ENCODE results near the gene C6orf132. TPM values are rescaled to one million over a fixed set of nuclear protein-coding genes. Genes with fewer than 3 reads are reported as not detected.

The C6orf132 gene
- total RNA-seq, 1 donor, result 2.9 TPM

DNA sequence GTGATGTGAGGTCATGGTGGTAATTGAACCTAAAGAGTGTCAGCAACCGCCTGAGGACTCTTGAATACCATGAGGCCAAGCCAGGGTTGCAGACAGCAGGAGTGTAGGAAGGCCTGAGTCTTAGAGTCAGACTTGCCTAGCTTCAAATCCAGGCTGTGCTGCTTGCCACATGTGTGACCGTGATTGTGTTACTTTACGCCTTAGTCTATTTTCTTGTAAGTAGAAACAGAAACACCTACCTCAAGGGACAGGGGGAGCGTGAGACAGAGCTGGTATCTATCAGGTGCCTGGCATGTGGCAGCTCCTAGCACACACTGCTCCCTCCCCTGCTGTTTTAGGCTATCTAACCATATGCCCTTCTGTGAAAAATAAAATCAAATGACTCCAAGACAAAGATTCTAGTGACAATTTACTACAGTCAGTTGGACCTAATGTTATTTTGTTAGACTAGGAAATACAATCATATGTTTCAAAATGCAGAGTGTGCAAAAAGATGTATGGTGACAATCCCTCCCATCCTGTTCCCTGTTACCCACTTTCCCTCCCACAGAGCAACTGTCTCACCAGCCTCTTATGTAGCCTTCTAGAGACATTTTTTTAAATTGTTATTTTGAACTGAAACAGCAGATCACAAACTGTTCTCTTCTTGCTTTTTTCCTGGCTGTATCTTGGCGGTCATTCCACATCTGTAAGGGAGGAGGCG is 70.4 kb downstream of the C6orf132 start:
- no peaks in the 10 kb centered on the region for H4K20me1 ChIP-seq (ENCODE audit: insufficient read depth, low read length)
- H3K4me2 ChIP-seq (ENCODE audit: insufficient read depth, low read length), result no peak overlapping the region
- no peaks in the 10 kb centered on the region for H3K9me3 ChIP-seq (ENCODE audit: low read depth, low read length)
- no peak overlapping the region for H3K4me3 ChIP-seq (ENCODE audit: insufficient read depth, low read length)
- no peak overlapping the region for H2AFZ ChIP-seq (ENCODE audit: low read length)
- H3K79me2 ChIP-seq (ENCODE audit: insufficient read depth, low read length), result no peaks in the 10 kb centered on the region
- TF ChIP-seq, protein P1, sequence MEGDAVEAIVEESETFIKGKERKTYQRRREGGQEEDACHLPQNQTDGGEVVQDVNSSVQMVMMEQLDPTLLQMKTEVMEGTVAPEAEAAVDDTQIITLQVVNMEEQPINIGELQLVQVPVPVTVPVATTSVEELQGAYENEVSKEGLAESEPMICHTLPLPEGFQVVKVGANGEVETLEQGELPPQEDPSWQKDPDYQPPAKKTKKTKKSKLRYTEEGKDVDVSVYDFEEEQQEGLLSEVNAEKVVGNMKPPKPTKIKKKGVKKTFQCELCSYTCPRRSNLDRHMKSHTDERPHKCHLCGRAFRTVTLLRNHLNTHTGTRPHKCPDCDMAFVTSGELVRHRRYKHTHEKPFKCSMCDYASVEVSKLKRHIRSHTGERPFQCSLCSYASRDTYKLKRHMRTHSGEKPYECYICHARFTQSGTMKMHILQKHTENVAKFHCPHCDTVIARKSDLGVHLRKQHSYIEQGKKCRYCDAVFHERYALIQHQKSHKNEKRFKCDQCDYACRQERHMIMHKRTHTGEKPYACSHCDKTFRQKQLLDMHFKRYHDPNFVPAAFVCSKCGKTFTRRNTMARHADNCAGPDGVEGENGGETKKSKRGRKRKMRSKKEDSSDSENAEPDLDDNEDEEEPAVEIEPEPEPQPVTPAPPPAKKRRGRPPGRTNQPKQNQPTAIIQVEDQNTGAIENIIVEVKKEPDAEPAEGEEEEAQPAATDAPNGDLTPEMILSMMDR (IDR thresholded peaks at IDR 0.05; ENCODE audit: extremely low read depth, low read depth, low read length), result no peak
- no peaks in the 10 kb centered on the region for H3K27me3 ChIP-seq (ENCODE audit: insufficient read depth, low read length)
- peaks cover 37% of the 10 kb centered on the region for H3K36me3 ChIP-seq (ENCODE audit: insufficient read depth, low read length)
- H3K4me1 ChIP-seq (ENCODE audit: insufficient read depth, low read length), result no peaks in the 10 kb centered on the region
- H3K27ac ChIP-seq (ENCODE audit: low read depth, low read length), result no peak overlapping the region
- no peak for DNase-seq (ENCODE audit: insufficient read length, low spot score, missing footprints)

GRCh38 chr6:42068872-42069522 is 73.4 kb downstream of the C6orf132 start:
- Histone ChIP-seq H2AFZ (ENCODE audit: low read length) (no peak overlapping the region), H3K4me3 (ENCODE audit: insufficient read depth, low read length) (no peak overlapping the region), H3K79me2 (ENCODE audit: insufficient read depth, low read length) (no peaks in the 10 kb centered on the region), H3K27me3 (ENCODE audit: insufficient read depth, low read length) (no peaks in the 10 kb centered on the region), H3K4me1 (ENCODE audit: insufficient read depth, low read length) (no peaks in the 10 kb centered on the region), H3K27ac (ENCODE audit: low read depth, low read length) (no peak overlapping the region), H3K4me2 (ENCODE audit: insufficient read depth, low read length) (no peak overlapping the region), H4K20me1 (ENCODE audit: insufficient read depth, low read length) (no peaks in the 10 kb centered on the region), H3K36me3 (ENCODE audit: insufficient read depth, low read length) (peaks cover 40% of the 10 kb centered on the region), H3K9me3 (ENCODE audit: low read depth, low read length) (no peaks in the 10 kb centered on the region)
- no peak for DNase-seq (ENCODE audit: insufficient read length, low spot score, missing footprints)
- TF ChIP-seq, protein P1 (IDR thresholded peaks at IDR 0.05; ENCODE audit: extremely low read depth, low read depth, low read length), result no peak

DNA sequence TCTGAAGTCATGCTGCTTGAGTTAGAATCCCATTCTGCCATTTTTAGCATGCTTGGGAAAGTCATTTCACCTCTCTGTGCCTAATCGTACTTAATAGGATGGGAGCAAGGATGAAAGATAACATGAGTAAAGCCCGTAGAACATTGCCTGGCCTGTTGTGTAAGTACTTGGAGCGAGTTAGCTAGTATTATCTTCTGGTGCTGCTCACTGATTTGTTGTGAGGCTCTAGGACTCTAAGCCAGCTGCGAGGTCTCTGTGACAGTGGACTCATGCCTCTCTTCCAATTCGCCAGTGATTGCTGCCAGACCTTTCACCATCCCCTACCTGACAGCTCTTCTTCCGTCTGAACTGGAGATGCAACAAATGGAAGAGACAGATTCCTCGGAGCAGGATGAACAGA is 74.2 kb downstream of the C6orf132 start:
- Histone ChIP-seq H3K27me3 (ENCODE audit: insufficient read depth, low read length) (no peaks in the 10 kb centered on the region), H3K79me2 (ENCODE audit: insufficient read depth, low read length) (no peaks in the 10 kb centered on the region), H3K4me3 (ENCODE audit: insufficient read depth, low read length) (no peak overlapping the region), H3K4me2 (ENCODE audit: insufficient read depth, low read length) (no peak overlapping the region), H3K36me3 (ENCODE audit: insufficient read depth, low read length) (peaks cover 42% of the 10 kb centered on the region), H3K9me3 (ENCODE audit: low read depth, low read length) (no peaks in the 10 kb centered on the region), H4K20me1 (ENCODE audit: insufficient read depth, low read length) (no peaks in the 10 kb centered on the region), H3K4me1 (ENCODE audit: insufficient read depth, low read length) (no peaks in the 10 kb centered on the region), H2AFZ (ENCODE audit: low read length) (no peak overlapping the region), H3K27ac (ENCODE audit: low read depth, low read length) (no peak overlapping the region)
- TF ChIP-seq, protein P1 (IDR thresholded peaks at IDR 0.05; ENCODE audit: extremely low read depth, low read depth, low read length), result no peak
- DNase-seq (ENCODE audit: insufficient read length, low spot score, missing footprints), result no peak

- no peaks in the 10 kb centered on the region for H3K27me3 ChIP-seq (ENCODE audit: insufficient read depth, low read length)
- peaks cover 47% of the 10 kb centered on the region for H3K36me3 ChIP-seq (ENCODE audit: insufficient read depth, low read length)
- no peaks in the 10 kb centered on the region for H4K20me1 ChIP-seq (ENCODE audit: insufficient read depth, low read length)
- no peaks in the 10 kb centered on the region for H3K4me1 ChIP-seq (ENCODE audit: insufficient read depth, low read length)
- no peak overlapping the region for H3K4me3 ChIP-seq (ENCODE audit: insufficient read depth, low read length)
- H3K9me3 ChIP-seq (ENCODE audit: low read depth, low read length), result no peaks in the 10 kb centered on the region
- H3K27ac ChIP-seq (ENCODE audit: low read depth, low read length), result no peak overlapping the region
- TF ChIP-seq, protein P1 (IDR thresholded peaks at IDR 0.05; ENCODE audit: extremely low read depth, low read depth, low read length), result no peak
- no peaks in the 10 kb centered on the region for H3K79me2 ChIP-seq (ENCODE audit: insufficient read depth, low read length)
- H2AFZ ChIP-seq (ENCODE audit: low read length), result no peak overlapping the region
- no peak overlapping the region for H3K4me2 ChIP-seq (ENCODE audit: insufficient read depth, low read length)
- DNase-seq (ENCODE audit: insufficient read length, low spot score, missing footprints), result no peak
Measured at GRCh38 chr6:42066156-42066675, 76.2 kb downstream of the C6orf132 start.
